ENCODE measurements around the gene CCDC182.

The CCDC182 gene

DNA sequence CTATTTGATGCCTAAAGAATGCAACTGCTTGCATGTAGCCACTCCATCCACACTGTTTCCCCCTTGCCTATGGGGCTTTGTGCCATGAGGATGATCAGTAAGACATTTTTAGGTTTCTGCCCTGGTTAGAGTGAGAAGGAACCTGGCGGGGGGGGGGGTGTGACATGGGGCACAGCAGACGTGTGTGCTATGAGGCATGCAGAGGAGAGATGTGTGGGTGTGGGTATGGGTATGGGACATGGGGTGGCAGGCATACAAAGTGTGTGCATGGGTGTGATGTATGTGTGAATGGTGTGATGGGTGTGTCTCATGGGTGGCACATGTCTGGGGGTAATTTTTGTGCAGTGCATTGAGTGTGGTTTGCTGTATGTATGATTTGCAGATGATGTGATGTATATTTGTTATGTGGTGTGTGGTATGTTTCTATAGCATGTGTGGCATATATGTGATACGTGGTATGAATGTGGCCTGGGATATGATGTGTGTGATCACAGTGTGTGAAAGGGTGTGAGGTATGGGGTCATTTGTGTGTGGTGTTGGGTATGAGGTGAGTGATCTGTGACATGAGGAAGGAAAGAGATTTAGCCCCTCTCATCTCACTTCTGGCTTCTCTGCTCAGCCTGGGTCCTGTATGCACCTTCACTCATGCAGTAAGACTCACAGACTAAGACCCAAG, 14.9 kb downstream of the CCDC182 start:
- no peak overlapping the region for H3K4me3 ChIP-seq (ENCODE audit: low read depth, low read length)

DNA sequence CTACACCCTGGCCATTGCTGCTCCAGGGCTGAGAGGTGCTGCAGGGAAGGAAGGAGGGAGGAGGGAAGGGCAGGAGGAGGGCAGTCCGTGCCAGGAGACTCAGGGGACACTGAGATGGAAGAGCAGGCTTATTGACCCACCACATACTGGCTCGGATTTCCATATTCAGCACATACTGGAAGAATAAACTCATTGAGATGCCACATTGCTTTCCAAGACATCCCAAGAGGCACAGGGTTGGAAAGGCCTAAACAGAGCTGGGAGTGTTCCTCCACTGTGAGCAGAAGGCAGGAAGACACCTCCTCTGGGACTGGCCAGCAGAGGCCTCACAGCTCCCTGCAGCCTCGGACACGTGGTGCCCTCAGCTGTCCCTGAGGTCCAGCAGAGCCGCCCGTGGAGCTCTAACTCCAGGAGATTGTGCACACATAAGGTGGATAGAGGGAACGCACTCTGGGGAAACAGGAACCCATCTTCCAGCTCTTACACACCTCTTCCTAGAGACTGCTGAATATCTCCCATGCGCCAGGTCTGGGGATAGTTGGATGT, 17.4 kb downstream of the CCDC182 start:
- H3K4me3 ChIP-seq (ENCODE audit: low read depth, low read length), result no peak overlapping the region

GRCh38 chr17:57726838-57727237, 18.3 kb downstream of the CCDC182 start:
- no peak overlapping the region for H3K4me3 ChIP-seq (ENCODE audit: low read depth, low read length)

- no peak overlapping the region for H3K4me3 ChIP-seq (ENCODE audit: low read depth, low read length)
Observed at GRCh38 chr17:57726213-57726790, 18.8 kb downstream of the CCDC182 start.

GRCh38 chr17:57724729-57725125, 20.4 kb downstream of the CCDC182 start:
- no peak overlapping the region for H3K4me3 ChIP-seq (ENCODE audit: low read depth, low read length)

- H3K4me3 ChIP-seq (ENCODE audit: low read depth, low read length), result no peak overlapping the region
Observed at GRCh38 chr17:57724026-57724728, 20.9 kb downstream of the CCDC182 start.

DNA sequence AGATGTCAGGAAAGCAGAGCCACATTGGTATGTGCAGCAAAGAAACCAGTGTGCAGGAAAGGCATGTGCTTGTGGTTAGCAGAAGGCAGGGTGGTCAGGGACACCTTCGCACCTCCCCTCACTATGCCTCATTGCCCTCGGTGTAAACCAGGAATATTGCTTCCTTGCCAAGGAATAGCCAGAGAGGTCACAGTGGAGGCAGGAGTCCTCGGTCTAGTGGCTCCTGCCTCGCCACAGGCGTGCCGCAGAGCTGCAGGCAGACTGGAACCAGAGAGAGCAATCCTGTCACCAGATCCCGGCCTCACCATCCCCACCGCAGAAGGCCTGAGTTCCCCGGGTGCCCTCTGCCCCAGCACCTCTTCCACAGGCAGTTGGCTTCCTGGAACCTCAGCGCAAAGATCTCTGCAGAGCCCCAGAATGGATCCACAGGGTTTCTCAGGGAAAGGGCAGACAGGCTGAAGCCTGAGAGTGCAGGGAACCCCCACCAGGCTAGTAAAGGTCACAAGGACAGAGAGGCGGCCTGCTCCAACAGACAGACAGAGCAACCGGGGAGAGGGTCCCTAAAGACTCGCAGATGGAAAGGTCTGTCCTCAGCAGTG, 21.6 kb downstream of the CCDC182 start:
- no peak overlapping the region for H3K4me3 ChIP-seq (ENCODE audit: low read depth, low read length)

GRCh38 chr17:57722704-57723043, 22.4 kb downstream of the CCDC182 start:
- H3K4me3 ChIP-seq (ENCODE audit: low read depth, low read length), result no peak overlapping the region

GRCh38 chr17:57721967-57722703, 23.0 kb downstream of the CCDC182 start:
- H3K4me3 ChIP-seq (ENCODE audit: low read depth, low read length), result no peak overlapping the region

DNA sequence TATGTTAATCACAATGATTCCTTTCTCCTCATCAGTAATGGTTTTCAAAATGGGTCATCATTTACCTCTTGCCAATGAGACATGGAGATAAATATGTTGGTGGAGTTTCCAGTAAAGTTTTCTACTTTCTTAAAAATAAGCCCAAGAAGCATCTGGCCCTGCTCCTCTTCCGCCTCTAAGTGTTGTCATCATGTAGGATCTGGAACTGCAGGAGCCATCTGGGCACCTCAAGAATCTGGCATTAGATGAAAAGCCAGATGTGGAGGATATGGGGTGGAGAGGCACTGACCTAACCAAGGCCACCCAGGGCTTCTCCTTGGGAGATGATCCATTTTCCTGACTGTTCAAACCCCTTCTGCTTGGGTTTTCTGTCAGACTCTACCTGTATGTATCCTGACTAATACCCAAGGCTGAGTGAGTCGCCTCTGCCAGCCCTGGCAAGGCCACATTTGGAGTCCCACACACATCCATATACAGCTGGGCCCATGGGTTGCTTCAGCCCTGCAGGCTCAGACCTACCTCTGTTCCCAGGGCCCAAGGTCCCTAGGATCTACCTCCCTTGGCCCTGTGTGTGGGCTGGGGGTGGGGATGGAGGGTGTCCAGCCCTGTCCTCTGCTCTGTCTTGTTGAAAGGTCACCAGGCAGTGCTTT, 24.6 kb downstream of the CCDC182 start:
- no peak overlapping the region for H3K4me3 ChIP-seq (ENCODE audit: low read depth, low read length)

- no peak overlapping the region for H3K4me3 ChIP-seq (ENCODE audit: low read depth, low read length)
Observed at GRCh38 chr17:57718878-57719277, 26.2 kb downstream of the CCDC182 start.

DNA sequence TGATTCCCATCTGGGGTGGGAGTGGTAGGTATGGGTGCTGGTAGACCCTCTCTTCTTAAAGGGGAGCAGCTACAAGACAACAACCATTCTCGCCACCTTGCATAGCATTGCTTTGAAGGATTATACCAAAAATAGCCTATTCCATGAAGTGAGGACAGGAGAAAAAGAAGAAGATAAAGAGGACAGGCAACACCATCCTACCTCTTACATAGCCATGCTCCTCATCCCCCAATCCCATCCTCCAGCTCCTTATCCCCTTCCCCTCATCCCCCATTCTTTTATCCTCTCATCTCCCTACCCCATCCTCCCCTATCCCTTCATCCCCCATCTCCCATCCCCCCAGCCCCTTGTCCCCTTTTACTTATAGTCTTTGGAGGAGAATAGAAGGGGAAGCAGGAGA, 29.1 kb downstream of the CCDC182 start:
- H3K4me3 ChIP-seq (ENCODE audit: low read depth, low read length), result no peak overlapping the region

- no peak overlapping the region for H3K4me3 ChIP-seq (ENCODE audit: low read depth, low read length)
Observed at GRCh38 chr17:57714665-57715180, 30.4 kb downstream of the CCDC182 start.

DNA sequence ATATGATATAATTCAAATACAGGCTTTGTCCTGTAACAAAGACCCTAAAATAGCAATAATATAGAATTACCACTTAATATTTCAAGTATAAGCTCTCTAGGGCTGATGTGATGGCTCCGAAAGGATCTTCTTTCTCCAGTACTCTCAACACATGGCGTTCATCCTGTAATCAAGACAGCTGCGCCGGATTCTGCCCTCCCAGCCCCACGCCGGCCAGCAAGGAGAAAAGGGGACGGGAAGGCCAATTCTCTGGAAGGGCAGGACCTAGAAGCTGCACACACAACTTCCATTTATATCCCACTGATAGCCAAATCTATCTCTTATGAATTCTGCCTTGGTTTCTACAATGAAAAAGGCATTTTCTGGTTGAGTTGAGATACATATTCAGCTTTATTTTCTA, 32.0 kb downstream of the CCDC182 start:
- H3K4me3 ChIP-seq (ENCODE audit: low read depth, low read length), result no peak overlapping the region

GRCh38 chr17:57708410-57708809, 36.7 kb downstream of the CCDC182 start:
- H3K4me3 ChIP-seq (ENCODE audit: low read depth, low read length), result no peak overlapping the region

DNA sequence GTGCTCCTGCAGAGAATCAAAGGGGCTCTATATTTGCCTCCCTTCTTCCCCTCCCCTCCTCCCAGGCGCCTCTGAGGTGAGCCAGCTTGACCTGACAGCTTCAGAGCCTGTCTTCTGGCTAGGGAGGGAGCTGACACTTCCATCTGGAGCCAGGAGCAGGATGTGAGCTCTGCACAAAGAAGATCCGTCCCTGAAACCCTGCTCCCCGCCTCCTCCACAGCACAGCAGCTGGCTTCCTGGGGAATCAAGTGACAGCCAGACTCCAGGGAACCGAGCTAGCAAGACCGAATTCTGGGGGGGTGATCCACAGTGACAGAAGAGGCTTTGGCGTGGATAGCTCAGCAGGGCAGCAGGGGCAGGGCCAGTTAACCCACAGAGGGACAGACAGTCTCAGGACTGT, 37.2 kb downstream of the CCDC182 start:
- no peak overlapping the region for H3K4me3 ChIP-seq (ENCODE audit: low read depth, low read length)

GRCh38 chr17:57706761-57707160, 38.3 kb downstream of the CCDC182 start:
- H3K4me3 ChIP-seq (ENCODE audit: low read depth, low read length), result no peak overlapping the region

DNA sequence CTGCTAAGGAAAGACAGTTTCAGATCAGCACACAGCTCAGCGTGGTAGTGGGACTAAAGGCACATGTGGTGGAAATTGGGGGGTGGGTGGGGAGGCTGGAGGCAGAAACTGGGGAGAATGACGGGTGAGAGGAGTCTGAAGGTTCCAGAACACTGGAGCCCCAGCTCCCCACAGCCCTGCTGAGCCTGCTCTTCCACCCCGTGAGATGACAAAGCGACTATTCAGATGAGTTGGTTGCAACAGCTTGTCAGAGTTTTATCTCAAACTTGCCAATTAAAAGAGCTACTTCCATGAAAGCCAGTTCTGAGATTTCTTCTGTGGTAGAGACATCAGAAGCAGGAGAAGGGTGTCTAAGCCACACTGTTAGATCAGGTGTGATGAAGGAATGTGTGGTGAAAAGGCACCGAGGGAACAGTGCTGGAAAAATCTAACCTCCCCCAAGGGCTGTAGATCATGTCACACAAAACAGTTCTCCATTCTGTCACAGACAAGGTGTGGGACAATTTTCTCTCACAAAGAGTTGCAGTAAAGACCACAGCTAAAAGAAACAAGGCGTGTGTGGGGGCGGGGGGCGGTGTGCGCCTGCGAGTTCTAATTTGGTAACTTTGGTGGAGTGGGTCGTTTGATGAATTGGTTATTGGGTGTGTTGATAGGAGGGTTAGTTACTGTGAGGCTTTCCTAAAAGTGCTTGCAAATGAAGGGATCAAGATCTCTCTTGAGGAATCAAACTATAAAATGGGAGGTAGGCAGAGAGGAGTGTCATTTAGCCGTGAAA, 39.0 kb downstream of the CCDC182 start:
- H3K4me3 ChIP-seq (ENCODE audit: low read depth, low read length), result no peak overlapping the region

GRCh38 chr17:57704448-57704847, 40.7 kb downstream of the CCDC182 start:
- no peak overlapping the region for H3K4me3 ChIP-seq (ENCODE audit: low read depth, low read length)

DNA sequence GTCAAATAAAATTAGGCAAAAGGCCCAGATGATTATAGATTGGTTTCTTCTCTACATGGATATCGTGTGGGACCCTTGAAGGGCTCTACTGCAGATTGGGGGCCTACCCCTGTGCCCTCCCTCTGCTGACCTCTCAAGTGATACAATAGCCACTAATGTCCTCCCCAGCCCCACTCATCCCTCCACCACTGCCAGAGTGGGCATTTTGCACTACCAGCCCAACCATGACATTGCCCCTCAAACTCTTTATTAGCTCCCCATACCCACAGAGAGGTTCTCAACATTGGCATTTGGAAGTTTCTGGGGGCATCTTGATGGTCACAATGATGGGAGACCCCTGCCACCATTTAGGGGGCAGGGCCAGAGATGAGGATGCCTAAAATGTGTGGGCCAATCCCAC, 41.8 kb downstream of the CCDC182 start:
- H3K4me3 ChIP-seq (ENCODE audit: low read depth, low read length), result no peak overlapping the region

Measured in iPS-11a (cell line).